ENCODE results near the gene SDHB. TPM values are rescaled to one million over a fixed set of nuclear protein-coding genes. Genes with fewer than 3 reads are reported as not detected.

SDHB gene
- polyA plus RNA-seq, 1 experiment: 232 TPM

DNA sequence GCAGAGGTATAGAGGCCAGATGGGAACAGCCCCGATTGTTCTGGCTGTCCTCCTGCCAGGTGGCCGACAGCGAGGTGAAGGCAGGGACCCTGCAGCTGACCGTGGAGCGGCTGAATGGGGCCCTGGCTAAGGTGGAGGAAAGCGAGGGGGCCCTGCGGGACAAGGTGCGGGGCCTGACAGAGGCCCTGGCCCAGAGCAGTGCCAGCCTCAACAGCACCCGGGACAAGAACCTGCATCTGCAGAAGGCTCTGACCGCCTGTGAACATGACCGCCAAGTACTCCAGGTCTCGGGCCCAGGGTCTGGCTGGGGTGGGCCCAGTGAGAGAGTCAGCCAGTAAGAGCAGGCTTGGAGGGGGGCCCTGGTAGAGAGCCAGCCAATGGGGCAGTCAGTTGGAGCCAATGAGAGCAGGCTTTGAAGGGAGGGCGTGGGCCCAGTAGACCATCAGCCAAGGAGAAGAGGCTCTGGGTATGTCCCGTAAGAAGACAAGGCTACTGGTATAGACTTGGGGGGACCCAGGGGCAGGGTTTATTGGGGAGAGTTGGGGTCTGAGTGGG is 84.7 kb downstream of the SDHB start:
- DNase-seq (ENCODE audit: low read depth, low spot score): no peak
- peaks cover 4% of the 10 kb centered on the region; the same call in 1 of the 2 replicates for H3K9me3 ChIP-seq (ENCODE audit: control insufficient read depth, insufficient read depth, low read length)
- no peak overlapping the region for H3K27ac ChIP-seq (ENCODE audit: low read depth, low read length)
- TF ChIP-seq, protein P1, sequence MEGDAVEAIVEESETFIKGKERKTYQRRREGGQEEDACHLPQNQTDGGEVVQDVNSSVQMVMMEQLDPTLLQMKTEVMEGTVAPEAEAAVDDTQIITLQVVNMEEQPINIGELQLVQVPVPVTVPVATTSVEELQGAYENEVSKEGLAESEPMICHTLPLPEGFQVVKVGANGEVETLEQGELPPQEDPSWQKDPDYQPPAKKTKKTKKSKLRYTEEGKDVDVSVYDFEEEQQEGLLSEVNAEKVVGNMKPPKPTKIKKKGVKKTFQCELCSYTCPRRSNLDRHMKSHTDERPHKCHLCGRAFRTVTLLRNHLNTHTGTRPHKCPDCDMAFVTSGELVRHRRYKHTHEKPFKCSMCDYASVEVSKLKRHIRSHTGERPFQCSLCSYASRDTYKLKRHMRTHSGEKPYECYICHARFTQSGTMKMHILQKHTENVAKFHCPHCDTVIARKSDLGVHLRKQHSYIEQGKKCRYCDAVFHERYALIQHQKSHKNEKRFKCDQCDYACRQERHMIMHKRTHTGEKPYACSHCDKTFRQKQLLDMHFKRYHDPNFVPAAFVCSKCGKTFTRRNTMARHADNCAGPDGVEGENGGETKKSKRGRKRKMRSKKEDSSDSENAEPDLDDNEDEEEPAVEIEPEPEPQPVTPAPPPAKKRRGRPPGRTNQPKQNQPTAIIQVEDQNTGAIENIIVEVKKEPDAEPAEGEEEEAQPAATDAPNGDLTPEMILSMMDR (IDR thresholded peaks at IDR 0.05; ENCODE audit: low read depth, low read length): no peak
- ChIA-PET POLR2A (no interaction called here), CTCF (interaction anchor here (2.2 kb wide), 1 partner anchor 9 kb away, joined by 7 read pairs; no protein-coding TSS in a partner anchor)
- no peaks in the 10 kb centered on the region for H3K27me3 ChIP-seq (ENCODE audit: control insufficient read depth, insufficient read depth, low read length)
- H3K4me3 ChIP-seq (ENCODE audit: low read depth, low read length): no peak overlapping the region

Other genes starting within 250 kb of the SDHB start
- under 0.01 TPM in 1 of 2 replicates, not detected in the other for gene RNU1-2, start 158.1 kb downstream of the SDHB start, polyA plus RNA-seq (2011; rRNA removed)
- 3.9 and 4.2 TPM in 2 replicates for gene CROCC, start 132.1 kb downstream of the SDHB start, polyA plus RNA-seq (2011; rRNA removed)
- 30.9 and 43.9 TPM in 2 replicates for gene MFAP2, start 73.4 kb downstream of the SDHB start, polyA plus RNA-seq (2011; rRNA removed)
- 5.6 and 8.8 TPM in 2 replicates for gene ATP13A2, start 42.1 kb downstream of the SDHB start, polyA plus RNA-seq (2011; rRNA removed)
- not detected in 2 replicates for gene PADI2, start 65.4 kb upstream of the SDHB start, polyA plus RNA-seq (2011; rRNA removed)
- not detected in 2 replicates for gene PADI1, start 151.1 kb upstream of the SDHB start, polyA plus RNA-seq (2011; rRNA removed)
- 0.05 TPM in 1 of 2 replicates, not detected in the other for gene PADI3, start 195.1 kb upstream of the SDHB start, polyA plus RNA-seq (2011; rRNA removed)

All from AG04450 (cell line).